Activated T-cell treated with anti-CD3 and anti-CD28 coated beads, Interleukin-2, amount 50 U/mL, for 72 hours (primary cell): Measurements from ENCODE around the gene NAV2. TPM values are rescaled to one million over a fixed set of nuclear protein-coding genes. Genes with fewer than 3 reads are reported as not detected.
A peak's percentile ranks its signal among the peaks of the same experiment; 100 is the strongest.

ENCODE experiments used
- ATAC-seq, 2 donors: fragments of 150-1000 bp; cut with Tn5 transposase; replicated peaks in 1 of 2; 2 replicates each; pipeline ENCODE4 v1.10.0; 2021; ENCODE audit warnings: moderate library complexity in 2 of 2, mild to moderate bottlenecking in 1 of 2
- DNase-seq, 2 donors: peaks; one replicate each; pipeline ENCODE4 v3.0.0; 2021 to 2022; ENCODE audit warnings: mixed read lengths in 1 of 2
- H3K27ac Mint-ChIP-seq: one replicate; pipeline ENCODE4 v1.8.0; 2022; ENCODE audit warnings: mild to moderate bottlenecking, moderate library complexity, mixed read lengths
- H3K27me3 Mint-ChIP-seq: one replicate; pipeline ENCODE4 v1.8.0; 2022; ENCODE audit warnings: low read depth, mixed read lengths
- H3K36me3 Mint-ChIP-seq, 2 donors: one replicate each; pipeline ENCODE4 v1.8.0; 2022; ENCODE audit warnings: mixed read lengths in 2 of 2, mild to moderate bottlenecking in 1 of 2; ENCODE audit not compliant: insufficient read depth in 2 of 2
- H3K4me1 Mint-ChIP-seq: one replicate; pipeline ENCODE4 v1.8.0; 2022; ENCODE audit warnings: low read depth, mixed read lengths
- H3K4me3 Mint-ChIP-seq, 2 donors: one replicate each; pipeline ENCODE4 v1.8.0; 2022; ENCODE audit warnings: mild to moderate bottlenecking in 2 of 2, mixed read lengths in 2 of 2, moderate library complexity in 2 of 2
- H3K9me3 Mint-ChIP-seq, 2 donors: one replicate each; pipeline ENCODE4 v1.8.0; 2022; ENCODE audit warnings: mixed read lengths in 2 of 2
- total RNA-seq, 2 donors: library from RNA; stranded (reverse); gene quantifications; one replicate each; pipeline ENCODE4 v1.2.3, GENCODE V29; 2022

NAV2 gene
- total RNA-seq, 2 donors from 2014 or later: 1.8 to 2.0 TPM

DNA sequence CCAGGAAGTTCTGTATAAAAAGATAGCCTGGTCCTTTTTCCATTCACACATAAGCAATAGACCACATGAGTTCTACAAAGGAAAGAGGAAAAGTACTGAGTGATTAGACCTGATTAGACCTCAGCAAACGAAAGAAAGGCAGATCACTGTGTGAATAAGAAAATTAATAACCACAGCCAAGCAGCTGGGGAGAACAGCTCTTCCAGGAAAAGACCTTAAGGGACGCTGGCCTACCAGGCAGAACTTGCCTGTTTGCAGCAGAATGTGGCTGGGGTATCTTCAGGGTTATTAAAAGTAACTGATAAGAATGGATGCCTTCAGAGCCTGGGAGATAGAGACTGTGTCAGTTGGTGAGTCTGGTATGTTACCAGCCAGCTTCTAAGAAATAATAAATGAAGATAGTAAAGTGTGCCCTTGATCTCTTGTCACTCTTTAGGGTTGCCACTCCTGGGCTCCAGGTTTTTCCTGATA is 274.7 kb downstream of the NAV2 start:
- Mint-ChIP-seq H3K36me3 (no peaks in the 10 kb centered on the region), H3K4me1 (peaks cover 12% of the 10 kb centered on the region), H3K9me3 (no peaks in the 10 kb centered on the region), H3K27me3 (peaks cover 37% of the 10 kb centered on the region), H3K27ac (no peak overlapping the region), H3K4me3 (no peak overlapping the region)
- DNase-seq (no peak), ATAC-seq (no peak)

DNA sequence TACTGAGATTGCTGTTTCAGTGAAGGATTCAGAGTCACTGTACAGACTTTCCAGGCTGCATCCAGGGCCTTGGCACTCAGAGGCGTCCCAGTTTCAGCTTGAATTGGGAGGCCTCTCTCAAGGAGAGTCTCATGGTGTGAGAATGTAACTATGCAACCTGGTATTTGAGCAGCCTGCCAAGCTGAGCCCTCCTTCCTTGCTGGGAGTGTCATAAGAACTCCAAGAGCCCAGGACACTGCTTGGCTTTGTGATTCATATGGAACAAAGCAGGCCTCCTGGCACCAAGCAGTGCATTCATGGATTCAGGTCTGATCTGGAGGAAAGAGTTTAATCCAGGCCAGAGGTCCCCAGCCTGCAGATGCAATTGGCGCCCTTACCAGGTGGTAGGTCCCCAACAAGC is 276.0 kb downstream of the NAV2 start:
- peaks cover 32% of the 10 kb centered on the region for H3K27me3 Mint-ChIP-seq
- H3K4me1 Mint-ChIP-seq: peaks cover 4% of the 10 kb centered on the region
- no peak overlapping the region for H3K27ac Mint-ChIP-seq
- ATAC-seq (no peak), DNase-seq (no peak)
- no peaks in the 10 kb centered on the region for H3K9me3 Mint-ChIP-seq
- no peaks in the 10 kb centered on the region for H3K36me3 Mint-ChIP-seq
- no peak overlapping the region for H3K4me3 Mint-ChIP-seq

- Mint-ChIP-seq H3K9me3 (no peaks in the 10 kb centered on the region), H3K27me3 (peaks cover 26% of the 10 kb centered on the region), H3K4me1 (peaks cover 4% of the 10 kb centered on the region), H3K4me3 (no peak overlapping the region), H3K27ac (no peak overlapping the region), H3K36me3 (no peaks in the 10 kb centered on the region)
- ATAC-seq (peak; percentile 52 to 57), DNase-seq (no peak)
These were observed 276.6 kb downstream of the NAV2 start for GRCh38 chr11:19989191-19989590.

DNA sequence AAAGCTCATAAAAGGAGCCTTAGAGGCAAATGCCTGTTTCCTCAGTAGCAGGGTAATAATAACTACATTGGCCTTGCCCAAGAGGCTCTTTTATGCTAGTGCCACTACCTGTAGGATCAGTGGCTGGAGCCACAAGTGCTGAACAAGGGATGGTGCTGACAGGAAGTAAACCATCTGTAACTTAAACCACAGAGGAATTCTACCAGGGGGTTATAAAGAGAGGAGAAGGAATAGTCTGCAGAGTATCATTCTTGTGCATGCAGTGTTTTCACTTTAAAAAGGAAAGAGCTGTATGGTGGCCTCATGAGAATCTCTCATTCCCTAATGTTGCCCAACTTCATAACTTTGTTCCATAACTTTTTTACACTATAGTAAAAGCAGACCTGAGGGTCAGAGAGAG is 279.5 kb downstream of the NAV2 start:
- H3K4me1 Mint-ChIP-seq: peaks cover 3% of the 10 kb centered on the region
- H3K4me3 Mint-ChIP-seq: no peak overlapping the region
- ATAC-seq: no peak
- H3K27ac Mint-ChIP-seq: no peak overlapping the region
- H3K27me3 Mint-ChIP-seq: peaks cover 30% of the 10 kb centered on the region
- no peaks in the 10 kb centered on the region for H3K9me3 Mint-ChIP-seq
- no peak for DNase-seq
- H3K36me3 Mint-ChIP-seq: no peaks in the 10 kb centered on the region

DNA sequence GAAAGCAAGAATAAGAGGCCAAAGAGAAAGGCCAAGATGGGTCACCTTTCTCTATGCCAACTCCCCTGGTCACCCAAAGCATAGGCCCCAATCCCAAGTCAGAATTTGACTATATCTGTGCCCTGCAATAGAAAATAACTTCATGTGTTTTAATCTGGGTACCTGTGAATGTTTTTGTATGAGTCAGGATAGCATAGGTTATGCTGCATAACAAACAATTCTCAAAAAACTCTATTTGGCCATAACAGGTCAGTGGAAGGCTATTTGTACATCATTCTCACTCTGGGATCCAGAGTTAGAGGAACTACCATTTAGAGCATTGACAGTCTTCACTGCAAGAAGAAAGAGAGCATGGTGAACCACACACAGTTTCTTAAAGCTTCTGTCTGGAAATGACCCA is 280.4 kb downstream of the NAV2 start:
- Mint-ChIP-seq H3K9me3 (no peaks in the 10 kb centered on the region), H3K27me3 (peaks cover 28% of the 10 kb centered on the region), H3K4me3 (no peak overlapping the region), H3K27ac (no peak overlapping the region), H3K4me1 (no peaks in the 10 kb centered on the region), H3K36me3 (no peaks in the 10 kb centered on the region)
- DNase-seq (no peak), ATAC-seq (no peak)

DNA sequence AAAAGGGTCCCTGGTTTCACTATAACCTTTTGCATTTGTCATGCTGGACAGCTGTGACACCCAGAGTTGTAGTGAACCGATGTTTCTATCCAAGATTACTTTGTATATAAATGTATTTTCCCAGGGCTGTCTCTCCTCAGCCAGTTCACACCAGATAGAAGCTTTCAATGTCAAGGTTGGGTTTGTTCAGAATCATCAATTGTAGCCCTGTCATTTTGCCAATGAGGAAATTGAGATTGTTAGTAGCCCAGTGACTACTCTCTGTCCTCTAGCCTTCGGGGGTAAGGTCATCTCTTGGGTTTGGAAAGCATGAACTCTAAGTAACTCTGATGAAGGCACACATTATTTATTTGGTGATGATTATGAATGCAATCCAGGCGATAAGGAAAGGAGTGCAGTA is 282.0 kb downstream of the NAV2 start:
- Mint-ChIP-seq H3K9me3 (no peaks in the 10 kb centered on the region), H3K27me3 (peaks cover 36% of the 10 kb centered on the region), H3K4me3 (no peak overlapping the region), H3K36me3 (no peaks in the 10 kb centered on the region), H3K27ac (no peak overlapping the region), H3K4me1 (no peaks in the 10 kb centered on the region)
- ATAC-seq (no peak), DNase-seq (no peak)

GRCh38 chr11:19995145-19995544 is 282.5 kb downstream of the NAV2 start:
- Mint-ChIP-seq H3K4me3 (no peak overlapping the region), H3K9me3 (no peaks in the 10 kb centered on the region), H3K27ac (no peak overlapping the region), H3K36me3 (no peaks in the 10 kb centered on the region), H3K4me1 (no peaks in the 10 kb centered on the region), H3K27me3 (peaks cover 41% of the 10 kb centered on the region)
- DNase-seq: no peak
- ATAC-seq: peak in 1 of 2 donors; percentile 32

- ATAC-seq (no peak), DNase-seq (no peak)
- no peaks in the 10 kb centered on the region for H3K4me1 Mint-ChIP-seq
- H3K4me3 Mint-ChIP-seq: no peak overlapping the region
- H3K27me3 Mint-ChIP-seq: peaks cover 45% of the 10 kb centered on the region
- no peaks in the 10 kb centered on the region for H3K9me3 Mint-ChIP-seq
- H3K27ac Mint-ChIP-seq: no peak overlapping the region
- no peaks in the 10 kb centered on the region for H3K36me3 Mint-ChIP-seq
These were observed 283.9 kb downstream of the NAV2 start for GRCh38 chr11:19996571-19996970.

GRCh38 chr11:20000022-20000350 is 287.3 kb downstream of the NAV2 start:
- no peak for ATAC-seq
- Mint-ChIP-seq H3K4me1 (peaks cover 5% of the 10 kb centered on the region), H3K9me3 (no peaks in the 10 kb centered on the region), H3K27ac (no peak overlapping the region), H3K36me3 (no peaks in the 10 kb centered on the region), H3K27me3 (peaks cover 43% of the 10 kb centered on the region), H3K4me3 (no peak overlapping the region)
- no peak for DNase-seq

GRCh38 chr11:20000351-20001134 is 287.9 kb downstream of the NAV2 start:
- H3K27ac Mint-ChIP-seq: no peak overlapping the region
- no peaks in the 10 kb centered on the region for H3K9me3 Mint-ChIP-seq
- peaks cover 5% of the 10 kb centered on the region for H3K4me1 Mint-ChIP-seq
- ATAC-seq (no peak), DNase-seq (no peak)
- H3K36me3 Mint-ChIP-seq: no peaks in the 10 kb centered on the region
- H3K27me3 Mint-ChIP-seq: peaks cover 43% of the 10 kb centered on the region
- H3K4me3 Mint-ChIP-seq: no peak overlapping the region

DNA sequence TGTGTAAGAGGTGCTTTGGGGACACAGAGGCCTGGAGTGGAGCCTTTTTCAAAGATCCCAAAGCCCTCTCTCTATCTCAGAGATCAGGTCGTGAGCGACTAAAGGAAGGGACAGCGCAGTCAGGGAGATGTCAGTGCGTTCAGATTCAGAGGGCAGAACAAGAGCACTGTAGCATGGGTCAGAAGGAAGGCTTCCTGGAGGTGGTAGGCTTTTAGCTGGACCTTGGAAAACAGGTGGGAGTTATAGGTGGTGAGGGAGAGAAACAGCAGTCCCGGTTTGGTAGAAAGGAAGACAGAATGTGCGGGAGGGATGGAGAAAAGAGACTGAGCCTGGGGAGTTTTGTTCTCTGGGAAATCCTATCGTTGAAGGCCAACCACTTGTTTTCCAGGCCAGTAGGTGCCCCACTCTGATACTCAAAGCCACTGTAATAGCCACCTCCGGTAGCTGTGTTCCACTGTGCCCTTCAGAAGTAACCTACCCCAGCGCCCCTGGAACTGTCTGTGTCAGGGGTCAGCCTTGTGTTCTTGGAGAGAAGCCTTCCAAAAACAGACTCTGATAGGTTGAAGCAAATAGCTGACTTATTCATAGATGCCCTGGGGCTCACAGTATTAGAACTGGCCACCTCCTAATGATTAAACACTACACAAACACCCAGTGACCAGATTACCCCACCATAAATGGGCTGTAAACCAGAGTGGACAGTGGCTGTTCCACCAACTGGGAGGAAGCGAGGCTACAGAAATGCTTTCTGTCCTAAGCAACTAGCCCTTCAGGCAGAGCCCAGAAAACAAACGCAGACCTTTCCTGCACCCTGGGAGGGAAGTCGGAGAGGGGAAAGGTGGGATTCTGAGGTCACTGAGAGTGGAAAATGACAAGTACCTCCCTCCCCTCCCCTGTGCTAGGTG is 289.9 kb downstream of the NAV2 start:
- peaks cover 37% of the 10 kb centered on the region for H3K27me3 Mint-ChIP-seq
- no peak overlapping the region for H3K27ac Mint-ChIP-seq
- H3K9me3 Mint-ChIP-seq: no peaks in the 10 kb centered on the region
- no peak for DNase-seq
- H3K4me1 Mint-ChIP-seq: peaks cover 5% of the 10 kb centered on the region
- no peak for ATAC-seq
- H3K4me3 Mint-ChIP-seq: no peak overlapping the region
- H3K36me3 Mint-ChIP-seq: no peaks in the 10 kb centered on the region

- H3K27ac Mint-ChIP-seq: no peak overlapping the region
- ATAC-seq: no peak
- H3K9me3 Mint-ChIP-seq: no peaks in the 10 kb centered on the region
- no peak for DNase-seq
- no peaks in the 10 kb centered on the region for H3K36me3 Mint-ChIP-seq
- peaks cover 5% of the 10 kb centered on the region for H3K4me1 Mint-ChIP-seq
- no peak overlapping the region for H3K4me3 Mint-ChIP-seq
- H3K27me3 Mint-ChIP-seq: peaks cover 32% of the 10 kb centered on the region
These were observed 290.7 kb downstream of the NAV2 start for GRCh38 chr11:20003351-20003750.

GRCh38 chr11:20004866-20005265 is 292.2 kb downstream of the NAV2 start:
- H3K9me3 Mint-ChIP-seq: no peaks in the 10 kb centered on the region
- DNase-seq: no peak
- no peak overlapping the region for H3K27ac Mint-ChIP-seq
- no peaks in the 10 kb centered on the region for H3K36me3 Mint-ChIP-seq
- no peak for ATAC-seq
- H3K27me3 Mint-ChIP-seq: peaks cover 22% of the 10 kb centered on the region
- H3K4me3 Mint-ChIP-seq: no peak overlapping the region
- H3K4me1 Mint-ChIP-seq: peaks cover 5% of the 10 kb centered on the region
